NCI-H2227 (cell line): Measurements from ENCODE around the gene KRTAP10-9.
A peak's percentile ranks its signal among the peaks of the same experiment; 100 is the strongest.
"Not testable (repeated sequence)": the region's sequence is repeated elsewhere in the genome, so short reads cannot be mapped to it uniquely, and the experiment has no call there.

Experiments used
- DNase-seq: peaks from one replicate; lab custom pipeline; 2025; ENCODE audit not compliant: unreplicated experiment; lab: John Stamatoyannopoulos, UW

KRTAP10-9 gene

GRCh38 chr21:44638506-44639330 lies 11.8 kb downstream of the KRTAP10-9 start:
- DNase-seq, result not testable (repeated sequence)

DNA sequence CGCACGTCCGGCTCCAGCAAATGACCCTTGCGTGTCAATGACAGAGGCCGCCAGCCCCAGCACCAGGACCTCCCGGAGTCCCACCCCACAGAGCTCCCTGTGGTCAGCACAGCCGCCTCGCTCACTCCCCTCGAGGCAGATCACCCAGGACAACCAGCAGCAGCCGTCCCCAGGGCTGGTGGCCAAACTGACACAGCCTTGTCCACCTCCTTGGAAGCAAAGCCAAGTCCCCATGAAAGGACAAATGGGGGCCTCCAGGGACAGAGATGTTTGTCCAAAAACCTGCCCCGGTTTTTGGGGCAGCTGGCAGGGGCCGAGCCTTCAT lies 12.4 kb downstream of the KRTAP10-9 start:
- DNase-seq, result no peak

GRCh38 chr21:44640761-44641160 lies 13.9 kb downstream of the KRTAP10-9 start:
- DNase-seq, result no peak

GRCh38 chr21:44643741-44644310 lies 16.9 kb downstream of the KRTAP10-9 start:
- no peak for DNase-seq

DNA sequence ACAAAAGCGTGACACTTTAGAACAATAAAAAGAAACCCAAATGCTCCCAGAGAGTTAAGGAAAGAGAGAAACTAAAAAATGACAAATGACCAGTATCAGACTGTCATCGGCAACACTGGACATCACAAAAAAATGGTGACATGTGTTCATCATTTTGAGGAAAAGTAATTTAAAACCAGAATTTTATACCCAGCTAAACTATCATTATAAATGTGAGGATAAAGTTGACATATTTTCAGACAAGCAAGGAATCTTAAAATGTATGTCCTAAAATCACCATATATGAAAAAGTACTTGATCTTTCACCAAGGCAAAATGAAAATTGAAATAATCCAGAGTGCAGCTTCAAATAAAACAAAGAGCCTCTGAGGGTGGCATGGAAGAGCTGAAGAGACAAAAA lies 18.0 kb downstream of the KRTAP10-9 start:
- DNase-seq, result no peak

DNA sequence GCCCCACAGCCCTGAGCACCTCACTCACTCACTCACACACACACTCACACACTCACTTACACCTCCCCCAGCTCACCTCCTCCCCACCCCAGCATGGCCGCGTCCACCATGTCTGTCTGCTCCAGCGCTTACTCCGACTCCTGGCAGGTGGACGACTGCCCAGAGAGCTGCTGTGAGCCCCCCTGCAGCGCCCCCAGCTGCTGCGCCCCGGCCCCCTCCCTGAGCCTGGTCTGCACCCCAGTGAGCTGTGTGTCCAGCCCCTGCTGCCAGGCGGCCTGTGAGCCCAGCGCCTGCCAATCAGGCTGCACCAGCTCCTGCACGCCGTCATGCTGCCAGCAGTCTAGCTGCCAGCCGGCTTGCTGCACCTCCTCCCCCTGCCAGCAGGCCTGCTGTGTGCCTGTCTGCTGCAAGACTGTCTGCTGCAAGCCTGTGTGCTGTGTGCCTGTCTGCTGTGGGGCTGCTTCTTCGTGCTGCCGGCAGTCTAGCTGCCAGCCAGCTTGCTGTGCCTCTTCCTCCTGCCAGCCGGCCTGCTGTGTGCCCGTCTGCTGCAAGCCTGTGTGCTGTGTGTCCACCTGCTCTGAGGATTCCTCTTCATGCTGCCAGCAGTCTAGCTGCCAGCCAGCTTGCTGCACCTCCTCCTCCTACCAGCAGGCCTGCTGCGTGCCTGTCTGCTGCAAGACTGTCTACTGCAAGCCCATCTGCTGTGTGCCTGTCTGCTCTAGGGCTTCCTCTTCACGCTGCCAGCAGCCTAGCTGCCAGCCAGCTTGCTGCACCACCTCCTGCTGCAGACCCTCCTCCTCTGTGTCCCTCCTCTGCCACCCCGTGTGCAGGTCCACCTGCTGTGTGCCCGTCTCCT lies 19.7 kb downstream of the KRTAP10-9 start, which contains the start of gene KRTAP10-11:
KRTAP10-11 (plus strand) TSS at position 49 of the 856 bp plus-strand sequence; CDS start at position 94, 45 bp downstream.
- DNase-seq, result peak; percentile 23

DNA sequence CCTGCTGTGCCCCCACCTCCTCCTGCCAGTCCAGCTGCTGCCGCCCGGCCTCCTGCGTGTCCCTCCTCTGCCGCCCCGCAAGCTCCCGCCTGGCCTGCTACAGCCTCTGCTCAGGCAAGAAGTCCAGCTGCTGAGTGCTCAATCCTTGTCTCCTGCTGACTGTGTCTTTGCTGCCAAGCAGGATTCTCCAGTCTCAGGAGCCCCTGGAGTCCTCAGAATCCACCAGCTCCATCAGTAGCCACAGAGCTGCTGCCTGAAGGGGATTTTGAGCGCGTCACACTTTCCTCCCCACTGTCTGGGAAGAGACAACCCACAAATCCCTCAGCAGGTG lies 20.3 kb downstream of the KRTAP10-9 start:
- no peak for DNase-seq

- no peak for DNase-seq
Observed at GRCh38 chr21:44648557-44649311, 21.8 kb downstream of the KRTAP10-9 start.

DNA sequence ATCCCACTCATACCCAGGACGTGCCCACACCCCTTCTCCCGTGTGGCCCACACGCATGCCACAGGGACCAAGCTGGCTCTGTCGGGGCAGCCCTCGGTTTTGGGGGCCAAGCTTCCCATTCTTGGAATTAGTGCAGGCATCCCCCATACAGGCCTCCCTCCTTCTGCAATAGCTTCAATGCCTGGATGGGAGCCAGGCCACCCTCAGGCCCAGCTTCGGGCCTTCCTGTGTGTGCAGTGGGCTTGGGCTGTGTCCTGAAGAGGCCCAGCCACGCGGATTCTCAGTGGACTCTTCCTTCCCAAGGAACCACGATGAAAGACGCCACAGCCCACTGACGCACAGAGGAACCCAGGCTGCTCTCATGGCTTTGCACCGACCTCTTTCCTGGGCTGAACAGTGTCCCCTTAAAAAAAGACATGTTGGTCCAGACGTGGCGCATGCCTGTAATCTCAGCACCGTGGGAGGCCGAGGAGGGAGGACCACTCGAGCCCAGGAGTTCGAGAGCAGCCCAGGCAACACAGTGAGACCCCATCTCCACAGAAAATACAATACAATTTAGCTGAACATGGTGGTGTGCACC lies 22.7 kb downstream of the KRTAP10-9 start:
- no peak for DNase-seq

DNA sequence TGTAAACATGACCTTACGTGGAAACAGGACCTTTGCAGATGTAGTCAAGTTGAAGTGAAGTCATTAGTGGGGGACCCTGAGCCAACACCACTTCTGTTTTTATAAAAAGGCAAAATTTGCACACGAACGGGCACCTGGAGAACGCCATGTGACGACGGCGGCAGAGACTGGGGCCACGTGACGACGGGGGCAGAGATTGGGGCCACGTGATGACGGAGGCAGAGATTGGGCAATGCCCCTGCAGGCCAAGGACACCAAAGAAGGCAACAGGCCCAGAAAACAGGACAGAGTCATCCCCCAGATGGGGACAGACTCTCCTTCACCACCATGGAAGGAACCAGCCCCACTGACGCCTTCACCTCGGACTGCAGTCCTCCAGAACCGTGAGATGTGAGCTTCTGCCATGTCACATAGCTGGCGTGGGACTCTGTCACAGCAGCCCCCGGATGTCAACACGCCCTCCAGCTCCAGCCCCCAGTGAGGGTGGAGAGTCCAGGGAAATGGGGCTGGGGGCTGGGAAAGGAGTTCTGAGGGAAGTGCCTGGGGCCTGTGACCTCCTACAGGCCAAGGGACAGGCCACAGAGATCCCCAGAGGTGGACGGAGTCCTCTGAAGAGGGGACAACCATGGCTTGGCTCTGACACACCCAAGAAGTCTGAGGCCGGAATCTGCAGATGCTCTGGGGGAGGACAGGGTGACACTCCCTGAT lies 23.5 kb downstream of the KRTAP10-9 start:
- no peak for DNase-seq

DNA sequence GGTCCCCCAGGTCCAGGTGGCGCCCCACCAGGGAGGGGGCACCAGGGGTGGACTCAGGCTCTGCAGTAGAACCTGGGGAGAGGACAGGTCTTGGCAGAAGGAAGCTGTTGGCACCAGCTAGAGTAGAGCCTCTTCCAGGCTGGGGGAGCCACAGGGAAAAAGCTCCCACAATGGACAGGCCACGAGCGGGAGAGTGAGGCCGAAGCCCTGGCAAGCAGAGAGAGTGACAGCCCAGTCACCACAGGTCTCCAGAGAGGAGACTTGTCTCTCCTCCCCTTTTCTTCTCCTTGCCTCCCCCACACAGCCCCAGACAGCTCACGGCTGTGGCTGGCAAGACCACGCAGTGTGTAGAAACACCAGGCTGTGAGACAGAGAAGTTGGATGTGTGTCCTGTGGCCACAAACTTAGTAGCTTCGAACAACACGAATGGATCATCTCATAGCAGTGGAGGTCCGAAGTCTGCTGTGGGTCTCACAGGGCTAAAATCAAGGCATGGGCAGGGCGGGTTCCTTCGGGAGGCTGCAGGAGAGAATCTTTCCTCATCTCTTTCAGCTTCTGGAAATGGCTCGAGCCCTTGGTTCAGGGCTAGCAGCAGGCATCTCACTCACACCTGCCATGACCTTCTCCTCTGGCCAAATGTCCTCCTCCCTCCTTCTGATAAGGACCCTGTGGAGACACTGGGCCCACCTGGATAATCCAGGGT lies 24.2 kb downstream of the KRTAP10-9 start:
- DNase-seq, result no peak

GRCh38 chr21:44653123-44653522 lies 26.2 kb downstream of the KRTAP10-9 start:
- DNase-seq, result no peak

- no peak for DNase-seq
Observed at GRCh38 chr21:44653656-44654575, 27.0 kb downstream of the KRTAP10-9 start.

- no peak for DNase-seq
Observed at GRCh38 chr21:44654576-44655175, 27.8 kb downstream of the KRTAP10-9 start, which contains the start of gene KRTAP12-4. TSS of gene KRTAP12-4 (minus strand) at chr21:44654659. CDS start at chr21:44654614, 45 bp downstream.

DNA sequence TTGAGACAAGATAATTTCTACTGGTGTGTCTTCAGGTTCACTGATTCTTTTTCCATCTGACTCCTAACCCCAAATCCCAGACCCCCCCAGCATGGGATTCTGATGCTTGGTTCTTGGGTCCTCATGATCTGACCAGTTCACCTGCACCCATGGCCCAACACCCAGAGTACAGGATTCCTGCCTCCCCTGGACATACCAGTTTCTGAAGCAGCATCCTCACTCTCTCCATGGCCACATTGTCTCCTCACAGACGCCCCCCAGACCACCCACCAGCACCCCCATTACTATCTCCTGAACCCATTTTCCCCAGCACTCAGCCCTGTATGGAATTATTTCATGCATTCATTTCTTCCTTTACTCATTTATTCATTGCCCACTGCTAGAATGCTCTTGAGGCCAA lies 30.0 kb downstream of the KRTAP10-9 start:
- no peak for DNase-seq

DNA sequence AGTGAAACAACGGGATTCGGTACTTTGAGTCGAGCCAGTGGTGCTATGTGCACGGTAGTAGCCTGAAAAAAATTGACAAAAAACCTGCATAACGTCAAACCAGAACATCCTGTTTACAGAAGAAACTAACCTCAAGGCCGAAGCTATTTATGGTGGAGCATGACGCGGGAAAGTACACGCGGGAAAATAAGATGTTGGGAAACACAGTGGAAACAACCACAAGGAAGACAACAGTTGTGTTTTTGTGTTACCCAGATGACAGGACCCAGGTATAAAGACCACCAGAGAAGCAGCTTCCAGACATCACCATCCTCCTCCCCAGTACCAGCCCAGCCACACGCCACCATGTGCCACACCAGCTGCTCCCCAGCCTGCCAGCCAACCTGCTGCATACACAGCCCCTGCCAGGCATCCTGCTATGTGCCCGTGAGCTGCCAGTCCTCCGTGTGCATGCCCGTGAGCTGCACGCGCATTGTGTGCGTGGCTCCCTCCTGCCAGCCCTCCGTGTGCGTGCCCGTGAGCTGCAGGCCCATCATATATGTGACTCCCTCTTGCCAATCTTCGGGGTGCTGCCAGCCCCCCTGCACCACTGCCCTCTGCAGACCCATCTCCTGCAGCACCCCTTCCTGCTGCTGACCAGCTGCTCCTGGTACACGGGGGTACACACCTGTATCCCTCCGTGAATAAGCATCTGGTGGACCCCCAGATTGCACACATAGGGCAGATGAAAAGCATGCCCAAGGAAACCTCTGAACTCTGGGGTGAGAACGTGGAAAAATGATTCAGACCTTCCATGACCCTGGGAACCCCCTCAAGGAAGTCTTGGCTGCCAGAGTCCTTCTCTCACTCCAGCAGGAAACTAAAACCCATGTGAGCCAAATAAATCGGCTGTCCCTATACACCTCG lies 31.0 kb downstream of the KRTAP10-9 start, which contains the start of gene KRTAP12-3:
KRTAP12-3 (plus strand) TSS at position 298 of the 906 bp plus-strand sequence; CDS start at position 346, 48 bp downstream.
- no peak for DNase-seq

DNA sequence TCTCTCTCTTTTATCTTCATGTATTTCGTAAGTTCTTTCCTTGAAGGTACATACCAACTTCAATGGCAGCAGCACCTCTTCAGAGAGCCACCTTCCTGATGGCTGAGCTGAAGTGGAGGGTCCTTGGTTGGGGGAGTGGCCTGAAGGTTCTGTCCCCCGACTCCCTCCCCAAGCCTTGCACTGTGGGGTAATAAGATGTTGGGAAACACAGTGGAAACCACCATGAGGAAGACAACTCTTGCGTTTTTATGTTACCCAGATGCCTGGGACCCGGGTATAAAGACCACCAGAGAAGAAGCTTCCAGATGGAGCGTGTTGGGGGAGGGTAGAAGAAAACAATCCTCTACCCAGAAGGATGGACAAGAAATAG lies 31.6 kb downstream of the KRTAP10-9 start:
- no peak for DNase-seq
